ENCODE data around the gene SLC6A1. TPM values are rescaled to one million over a fixed set of nuclear protein-coding genes. Genes with fewer than 3 reads are reported as not detected.

The SLC6A1 gene
- total and polyA plus RNA-seq, 2 of the 4 experiments (the other 2 are of a cell fraction) = 0.02 TPM; not detected in 1

DNA sequence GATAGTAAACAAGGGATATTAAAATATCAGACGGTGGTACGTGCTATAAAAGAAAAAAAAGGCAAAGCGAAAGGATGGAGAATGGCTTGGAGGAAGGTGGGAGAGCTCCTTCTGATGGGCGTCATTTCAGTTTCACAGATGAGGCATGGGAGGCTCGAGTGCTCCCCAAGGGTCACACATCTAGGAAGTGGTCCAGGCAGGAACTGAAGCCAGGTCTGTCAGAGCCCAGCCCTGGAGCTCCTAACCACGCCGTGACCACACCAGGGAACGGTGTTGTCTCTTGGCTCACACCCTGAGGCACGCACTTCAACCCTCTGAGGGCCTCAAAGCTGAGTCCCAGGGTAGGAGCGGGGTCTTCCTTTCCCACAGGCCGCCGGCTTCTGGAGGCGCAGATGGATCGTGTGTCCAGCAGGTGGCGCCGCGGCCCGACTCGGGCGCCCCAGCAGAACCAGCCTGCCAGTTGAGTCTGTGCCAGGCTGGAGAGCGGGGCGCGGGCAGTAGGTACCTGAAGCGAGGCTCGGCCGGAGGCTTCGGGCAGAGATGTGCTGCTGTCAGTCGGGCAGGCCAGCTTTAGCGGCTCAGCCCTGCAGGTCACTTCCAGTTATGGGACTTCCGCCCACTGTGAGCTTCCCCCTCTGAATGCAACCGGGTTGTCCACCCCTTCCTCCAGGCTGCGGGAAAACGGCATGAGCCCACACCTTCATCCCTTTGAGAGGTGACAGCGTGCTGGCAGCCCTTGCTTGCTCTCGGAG is 68.1 kb downstream of the SLC6A1 start:
- peak overlapping the region; percentile 76 for H4K91ac ChIP-seq (ENCODE audit: insufficient read depth, low read depth, low read length)
- H3K4me1 ChIP-seq (ENCODE audit: control insufficient read depth, insufficient read depth, low read length) = peaks cover 4% of the 10 kb centered on the region; the same call in 1 of the 2 replicates
- peak overlapping the region; percentile 84; the same call in 1 of the 2 replicates for H2AK5ac ChIP-seq (ENCODE audit: low read depth, low read length)
- 18% methylated on average over 20 of the region's 35 CpGs; no CpG with 5 or more reads in 1 of the 2 experiments for WGBS, 2 experiments (ENCODE audit: extremely low coverage in 2 of 2, insufficient read length in 1 of 2)
- POLR2A ChIA-PET (ENCODE audit: unreplicated experiment) = interaction anchor here (0.6 kb wide), 1 partner anchor 146 kb away, joined by 3 read pairs; no protein-coding TSS in a partner anchor
- peak; percentile 94 for TF ChIP-seq SMC3 (IDR thresholded peaks at IDR 0.05; ENCODE audit: low read depth, low read length)
- peak; percentile 92 for TF ChIP-seq RAD21 (IDR thresholded peaks at IDR 0.05; ENCODE audit: low read length)
- TF ChIP-seq RFX5 (IDR thresholded peaks at IDR 0.05; ENCODE audit: low read depth, low read length) = no peak
- TF ChIP-seq, protein P1, sequence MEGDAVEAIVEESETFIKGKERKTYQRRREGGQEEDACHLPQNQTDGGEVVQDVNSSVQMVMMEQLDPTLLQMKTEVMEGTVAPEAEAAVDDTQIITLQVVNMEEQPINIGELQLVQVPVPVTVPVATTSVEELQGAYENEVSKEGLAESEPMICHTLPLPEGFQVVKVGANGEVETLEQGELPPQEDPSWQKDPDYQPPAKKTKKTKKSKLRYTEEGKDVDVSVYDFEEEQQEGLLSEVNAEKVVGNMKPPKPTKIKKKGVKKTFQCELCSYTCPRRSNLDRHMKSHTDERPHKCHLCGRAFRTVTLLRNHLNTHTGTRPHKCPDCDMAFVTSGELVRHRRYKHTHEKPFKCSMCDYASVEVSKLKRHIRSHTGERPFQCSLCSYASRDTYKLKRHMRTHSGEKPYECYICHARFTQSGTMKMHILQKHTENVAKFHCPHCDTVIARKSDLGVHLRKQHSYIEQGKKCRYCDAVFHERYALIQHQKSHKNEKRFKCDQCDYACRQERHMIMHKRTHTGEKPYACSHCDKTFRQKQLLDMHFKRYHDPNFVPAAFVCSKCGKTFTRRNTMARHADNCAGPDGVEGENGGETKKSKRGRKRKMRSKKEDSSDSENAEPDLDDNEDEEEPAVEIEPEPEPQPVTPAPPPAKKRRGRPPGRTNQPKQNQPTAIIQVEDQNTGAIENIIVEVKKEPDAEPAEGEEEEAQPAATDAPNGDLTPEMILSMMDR (conservative IDR thresholded peaks at IDR 0.05; ENCODE audit: low read depth, low read length) = peak; percentile 89
- peaks cover 4% of the 10 kb centered on the region; the same call in 1 of the 2 replicates for H3K9me3 ChIP-seq (ENCODE audit: control insufficient read depth, insufficient read depth, low read length)
- peak overlapping the region; percentile 91 for H3K4ac ChIP-seq (ENCODE audit: low read depth, low read length)
- peak overlapping the region; percentile 97 for H2BK120ac ChIP-seq (ENCODE audit: low read depth, low read length)
- peak overlapping the region; percentile 34 to 90 for H4K8ac ChIP-seq (ENCODE audit: low read depth in 2 of 2, low read length in 2 of 2)
- intact Hi-C loops (cut with micrococcal nuclease) = loop anchor here (1.0 to 5.0 kb wide), 4 partner anchors 95 to 592 kb away; no protein-coding TSS in a partner anchor
- H3K56ac ChIP-seq (ENCODE audit: extremely low read depth, insufficient read depth, low read length) = no peak overlapping the region
- DNase-seq (peak; percentile 50), ATAC-seq (ENCODE audit: low read depth) (peak; percentile 69)
- H3K79me1 ChIP-seq (ENCODE audit: low read depth in 1 of 2, low read length in 2 of 2) = no peaks in the 10 kb centered on the region
- H4K20me1 ChIP-seq (ENCODE audit: insufficient read depth, low read length) = no peaks in the 10 kb centered on the region
- H3K14ac ChIP-seq (replicated peaks; ENCODE audit: low read depth, low read length) = peak overlapping the region; percentile 65; the same call in 1 of the 2 replicates
- in situ Hi-C loops (cut with MboI; ENCODE audit: low sequenced_read_pairs) = loop anchor here (5.0 to 10.0 kb wide), 3 partner anchors 277 to 594 kb away; no protein-coding TSS in a partner anchor
- H2AFZ ChIP-seq (replicated peaks; ENCODE audit: low read length, poor library complexity) = peak overlapping the region; percentile 98
- peak overlapping the region; percentile 93 for H2AK9ac ChIP-seq (replicated peaks; ENCODE audit: low read depth, low read length, poor library complexity)
- H3K9me1 ChIP-seq (ENCODE audit: insufficient read depth, low read length) = no peaks in the 10 kb centered on the region; the same call in 1 of the 2 replicates
- peaks cover 12% of the 10 kb centered on the region for H3K27me3 ChIP-seq (ENCODE audit: control insufficient read depth, insufficient read depth, low read length)
- no TSS peak for BruUV-seq (replicated peaks)
- CTCF ChIA-PET = interaction anchor here (0.7 to 2.6 kb wide), 19 partner anchors 9 to 302 kb away, joined by 3 to 17 read pairs (median 4); partner anchors contain the start of gene HRH1
- 0 out of 2 replicates have a peak overlapping the region, but pooled peaks have one; percentile 70 for H3K23ac ChIP-seq (ENCODE audit: low read depth, low read length)
- peak overlapping the region; percentile 56; the same call in 1 of the 3 replicates for H2BK15ac ChIP-seq (ENCODE audit: low read depth, low read length)
- H3K4me2 ChIP-seq (ENCODE audit: low read depth, low read length) = peak overlapping the region; percentile 83
- dilution Hi-C loops (cut with HindIII; ENCODE audit: low sequenced_read_pairs, unreplicated experiment) = no loop called here
- H2BK5ac ChIP-seq (ENCODE audit: low read depth, low read length, poor library complexity, severe bottlenecking) = no peak overlapping the region
- peak overlapping the region; percentile 85; the same call in 1 of the 2 replicates for H2BK20ac ChIP-seq (ENCODE audit: low read depth, low read length)
- peak overlapping the region; percentile 79; the same call in 1 of the 2 replicates for H3K18ac ChIP-seq (ENCODE audit: low read depth, low read length)
- peak overlapping the region; percentile 85; the same call in 1 of the 2 replicates for H4K5ac ChIP-seq (ENCODE audit: low read depth, low read length)
- H3K27ac ChIP-seq (ENCODE audit: insufficient read depth, low read length) = no peak overlapping the region
- peak overlapping the region; percentile 19 for H3K9ac ChIP-seq (ENCODE audit: low read depth, low read length)
- H3K4me3 ChIP-seq (ENCODE audit: insufficient read depth, low read depth, low read length) = 0 out of 2 replicates have a peak overlapping the region, but pooled peaks have one; percentile 9
- no peaks in the 10 kb centered on the region for H3K36me3 ChIP-seq (ENCODE audit: control insufficient read depth, insufficient read depth, low read length)

All from IMR-90 (cell line).